ENCODE results near the gene DHRS1.

DHRS1 gene

DNA sequence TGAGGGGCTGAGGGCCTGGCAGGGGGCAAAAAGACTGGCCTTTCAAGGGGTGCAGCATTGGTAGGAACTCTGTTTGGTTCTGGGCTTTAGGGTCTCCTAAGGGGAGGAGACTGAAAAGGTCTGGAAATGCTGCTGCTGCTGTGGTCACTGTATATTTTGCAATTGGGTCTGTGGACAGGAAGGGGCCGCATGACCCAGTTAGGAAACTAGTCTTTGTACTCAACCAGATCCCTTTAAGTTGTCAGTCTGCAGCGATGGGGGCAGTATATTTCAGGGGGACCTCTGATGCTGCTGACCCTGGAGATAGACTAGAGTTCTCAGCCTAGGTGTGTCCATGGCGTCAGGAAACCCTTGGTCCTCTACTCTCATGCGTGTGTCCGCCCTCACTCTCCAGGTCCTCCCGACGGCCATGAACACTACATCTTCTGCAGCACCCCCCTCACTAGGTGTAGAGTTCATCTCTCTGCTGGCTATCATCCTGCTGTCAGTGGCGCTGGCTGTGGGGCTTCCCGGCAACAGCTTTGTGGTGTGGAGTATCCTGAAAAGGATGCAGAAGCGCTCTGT lies 15.7 kb upstream of the DHRS1 start:
- TF ChIP-seq, protein P1, sequence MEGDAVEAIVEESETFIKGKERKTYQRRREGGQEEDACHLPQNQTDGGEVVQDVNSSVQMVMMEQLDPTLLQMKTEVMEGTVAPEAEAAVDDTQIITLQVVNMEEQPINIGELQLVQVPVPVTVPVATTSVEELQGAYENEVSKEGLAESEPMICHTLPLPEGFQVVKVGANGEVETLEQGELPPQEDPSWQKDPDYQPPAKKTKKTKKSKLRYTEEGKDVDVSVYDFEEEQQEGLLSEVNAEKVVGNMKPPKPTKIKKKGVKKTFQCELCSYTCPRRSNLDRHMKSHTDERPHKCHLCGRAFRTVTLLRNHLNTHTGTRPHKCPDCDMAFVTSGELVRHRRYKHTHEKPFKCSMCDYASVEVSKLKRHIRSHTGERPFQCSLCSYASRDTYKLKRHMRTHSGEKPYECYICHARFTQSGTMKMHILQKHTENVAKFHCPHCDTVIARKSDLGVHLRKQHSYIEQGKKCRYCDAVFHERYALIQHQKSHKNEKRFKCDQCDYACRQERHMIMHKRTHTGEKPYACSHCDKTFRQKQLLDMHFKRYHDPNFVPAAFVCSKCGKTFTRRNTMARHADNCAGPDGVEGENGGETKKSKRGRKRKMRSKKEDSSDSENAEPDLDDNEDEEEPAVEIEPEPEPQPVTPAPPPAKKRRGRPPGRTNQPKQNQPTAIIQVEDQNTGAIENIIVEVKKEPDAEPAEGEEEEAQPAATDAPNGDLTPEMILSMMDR (IDR thresholded peaks at IDR 0.05; ENCODE audit: low read depth, low read length) = no peak
- no peak overlapping the region for H3K4me3 ChIP-seq (ENCODE audit: low read depth, low read length)
- in situ Hi-C loops (cut with HindIII; ENCODE audit: low sequenced_read_pairs) = no loop called here

DNA sequence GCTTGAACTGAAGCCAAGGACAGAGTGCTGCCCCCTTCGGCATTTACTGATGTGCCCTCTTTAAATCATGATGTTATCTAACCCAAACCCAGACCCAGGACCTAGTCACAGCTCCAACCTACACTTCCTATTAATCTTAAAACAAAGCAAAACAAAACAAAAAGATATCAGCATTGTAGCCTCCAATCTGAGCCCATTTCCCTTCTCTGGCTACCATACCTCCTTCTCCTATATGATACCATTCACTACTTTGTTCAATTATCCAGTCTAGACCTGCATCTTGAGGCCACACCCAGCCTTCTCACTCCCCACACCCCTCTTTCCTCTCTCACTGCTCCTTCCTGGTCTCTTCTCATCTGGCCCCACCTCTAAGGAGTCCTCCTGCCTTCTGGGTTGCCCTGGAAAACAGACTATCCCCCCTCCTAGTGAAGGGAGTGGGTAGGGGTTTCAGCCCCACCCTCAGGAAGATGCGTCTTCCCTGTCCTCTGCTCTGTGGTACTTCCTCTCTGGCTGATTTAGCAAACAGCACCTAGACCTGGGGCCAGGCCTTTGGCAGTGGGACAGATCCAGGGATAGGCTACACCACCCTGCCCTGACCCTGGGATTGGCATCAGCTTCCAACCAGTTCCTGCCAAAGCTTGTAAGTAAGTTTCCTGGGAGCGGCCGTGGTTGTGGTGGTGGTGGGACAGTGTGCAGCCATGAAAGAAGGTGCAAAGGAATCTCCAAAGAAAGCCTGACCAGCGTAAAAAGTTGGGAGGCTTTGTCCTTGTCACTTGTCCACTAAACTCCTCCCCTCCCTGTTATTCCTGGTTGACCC lies 15.0 kb upstream of the DHRS1 start:
- TF ChIP-seq, protein P1 (IDR thresholded peaks at IDR 0.05; ENCODE audit: low read depth, low read length) = no peak
- in situ Hi-C loops (cut with HindIII; ENCODE audit: low sequenced_read_pairs) = no loop called here
- H3K4me3 ChIP-seq (ENCODE audit: low read depth, low read length) = no peak overlapping the region
- no peak for DNase-seq (ENCODE audit: low read depth, low spot score)

More for the DNA sequence above, 15.7 kb upstream of the DHRS1 start:
- no peak for DNase-seq (ENCODE audit: low read depth, low spot score)

DNA sequence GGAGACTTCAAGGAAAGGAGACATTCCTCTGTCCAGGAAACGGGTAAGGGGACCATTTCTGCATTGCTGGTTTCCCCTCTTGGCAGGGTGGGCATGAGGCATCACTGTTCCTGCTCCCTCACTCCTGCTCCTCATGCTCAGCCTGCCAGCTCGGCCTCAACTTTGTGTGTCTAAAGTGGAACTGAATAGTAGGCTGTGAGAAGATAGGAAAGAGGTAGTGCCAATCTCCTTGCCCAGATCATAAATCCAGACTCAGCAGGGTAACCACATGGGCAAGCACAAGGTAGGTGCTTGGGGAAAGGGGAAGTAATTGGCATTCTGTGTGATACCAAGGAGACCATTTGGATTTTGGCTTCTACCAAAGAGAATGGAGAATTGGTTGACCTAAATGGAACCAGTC lies 14.3 kb upstream of the DHRS1 start:
- H3K4me3 ChIP-seq (ENCODE audit: low read depth, low read length) = no peak overlapping the region
- DNase-seq (ENCODE audit: low read depth, low spot score) = no peak
- in situ Hi-C loops (cut with HindIII; ENCODE audit: low sequenced_read_pairs) = no loop called here
- TF ChIP-seq, protein P1 (IDR thresholded peaks at IDR 0.05; ENCODE audit: low read depth, low read length) = no peak

DNA sequence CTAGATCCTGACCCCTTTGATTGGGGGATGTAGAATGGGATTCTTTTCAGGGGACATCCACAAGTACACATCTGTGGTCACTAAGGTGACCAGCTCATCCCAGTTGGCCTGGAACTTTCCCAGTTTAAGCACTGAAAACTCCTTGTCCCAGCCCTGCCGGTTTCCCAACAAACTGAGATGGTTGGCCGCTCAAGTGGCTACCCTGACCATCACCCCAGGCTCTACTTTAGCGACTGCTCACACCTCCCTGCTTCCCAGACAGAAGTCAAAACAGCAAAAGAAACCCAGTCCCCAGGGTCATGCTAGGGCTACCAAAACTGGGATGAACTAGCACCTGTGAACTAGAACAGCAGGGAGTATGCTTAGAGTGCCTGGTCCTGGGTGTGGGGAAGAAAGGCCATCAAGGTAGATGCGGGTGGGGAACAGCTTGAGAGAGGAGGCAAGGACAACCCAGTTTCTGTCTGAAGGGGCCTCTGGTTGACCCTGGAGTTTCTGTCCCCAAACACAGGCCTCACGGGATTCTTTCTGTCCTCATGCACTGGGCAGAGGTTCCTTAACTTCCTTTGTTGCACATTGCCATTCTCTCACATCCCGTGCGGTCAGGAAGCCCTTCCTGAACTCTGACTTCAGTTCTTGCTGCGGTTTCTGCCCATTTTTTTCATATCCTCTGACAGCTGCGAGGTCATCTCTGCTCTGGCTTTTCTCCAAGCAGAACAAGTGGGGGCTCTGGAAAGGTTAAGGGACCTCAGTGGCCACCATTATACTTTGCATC lies 13.3 kb upstream of the DHRS1 start:
- H3K4me3 ChIP-seq (ENCODE audit: low read depth, low read length) = no peak overlapping the region
- DNase-seq (ENCODE audit: low read depth, low spot score) = no peak
- TF ChIP-seq, protein P1 (IDR thresholded peaks at IDR 0.05; ENCODE audit: low read depth, low read length) = no peak
- in situ Hi-C loops (cut with HindIII; ENCODE audit: low sequenced_read_pairs) = no loop called here

DNA sequence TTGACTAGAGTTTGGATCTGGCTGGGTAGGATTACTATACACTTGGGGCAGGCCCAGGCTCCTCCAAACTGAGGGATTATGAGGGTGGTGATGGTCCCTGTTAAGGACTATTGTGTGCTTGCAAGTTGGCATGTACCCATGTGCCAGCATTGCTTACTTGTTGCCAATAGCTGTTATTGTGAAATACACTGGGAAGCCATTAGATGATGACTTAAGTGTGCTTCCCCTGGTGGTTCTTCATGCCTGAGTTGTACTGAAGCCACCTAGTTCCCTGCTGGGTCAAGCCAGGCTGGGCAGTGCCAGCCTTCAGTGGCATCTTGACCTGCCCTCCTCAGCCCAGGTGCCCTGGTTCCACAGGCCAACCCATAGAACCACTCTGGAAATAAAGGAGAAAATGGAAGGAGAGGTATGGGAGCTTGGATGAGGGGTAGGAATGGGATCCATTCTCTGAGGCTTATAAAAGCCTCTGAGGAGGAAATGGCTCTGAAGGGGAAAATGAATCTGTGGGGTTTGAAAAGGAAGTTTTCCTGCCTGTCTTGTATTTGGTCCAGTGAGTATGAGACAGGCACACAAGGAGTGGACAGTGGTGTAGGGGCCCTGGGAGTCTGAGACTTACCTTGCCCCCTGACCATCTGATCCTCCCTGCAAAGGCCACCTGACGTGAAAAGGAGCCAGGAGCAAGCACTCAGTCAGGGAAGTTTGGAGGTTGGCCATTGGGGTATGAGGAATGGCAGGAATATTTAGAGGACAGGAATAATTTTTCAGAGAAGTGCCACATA lies 12.4 kb upstream of the DHRS1 start:
- H3K4me3 ChIP-seq (ENCODE audit: low read depth, low read length) = no peak overlapping the region
- in situ Hi-C loops (cut with HindIII; ENCODE audit: low sequenced_read_pairs) = no loop called here
- TF ChIP-seq, protein P1 (IDR thresholded peaks at IDR 0.05; ENCODE audit: low read depth, low read length) = no peak
- no peak for DNase-seq (ENCODE audit: low read depth, low spot score)
